Lung (tissue), 12 donors: ENCODE results near the gene CACNB4. TPM values are rescaled to one million over a fixed set of nuclear protein-coding genes. Genes with fewer than 3 reads are reported as not detected.

Source experiments
- ATAC-seq: fragments of 200-7000 bp; cut with Tn5 transposase; one replicate; pipeline ENCODE4 v1.9.1; 2020; ENCODE audit warnings: moderate number of reproducible peaks; ENCODE audit not compliant: insufficient read depth, low FRiP score
- DNase-seq, 3 donors: peaks; one replicate each; pipeline ENCODE4 v3.0.0-alpha.2; 2013 to 2017
- H3K27ac ChIP-seq, 2 donors: one replicate each; pipeline ENCODE4 v1.5.1; 2013; ENCODE audit warnings: mild to moderate bottlenecking in 2 of 2, moderate library complexity in 2 of 2, control low read depth in 1 of 2, inconsistent platforms in 1 of 2, low read depth in 1 of 2, low read length in 1 of 2
- H3K27me3 ChIP-seq, 3 donors: one replicate each; pipeline ENCODE4 v1.5.1; 2013; ENCODE audit warnings: low read length in 2 of 3; ENCODE audit not compliant: control insufficient read depth in 3 of 3, insufficient read depth in 3 of 3
- H3K36me3 ChIP-seq, 4 donors: one replicate each; pipeline ENCODE4 v1.5.1; 2013; ENCODE audit warnings: low read length in 4 of 4, mild to moderate bottlenecking in 1 of 4, moderate library complexity in 1 of 4; ENCODE audit not compliant: control insufficient read depth in 4 of 4, insufficient read depth in 4 of 4
- H3K4me1 ChIP-seq, 5 donors: one replicate each; pipeline ENCODE4 v1.5.1; 2013; ENCODE audit warnings: low read length in 5 of 5, mild to moderate bottlenecking in 2 of 5, moderate library complexity in 1 of 5; ENCODE audit not compliant: control insufficient read depth in 5 of 5, insufficient read depth in 5 of 5
- H3K4me3 ChIP-seq: one replicate; pipeline ENCODE4 v1.5.1; 2013; ENCODE audit warnings: mild to moderate bottlenecking, control low read depth, moderate library complexity
- H3K9ac ChIP-seq, 2 donors: one replicate each; pipeline ENCODE4 v1.5.1; 2013; ENCODE audit warnings: low read length in 2 of 2, control low read depth in 1 of 2; ENCODE audit not compliant: insufficient read depth in 1 of 2
- H3K9me3 ChIP-seq, 4 donors: one replicate each; pipeline ENCODE4 v1.5.1; 2013; ENCODE audit warnings: low read length in 3 of 4, mild to moderate bottlenecking in 1 of 4, moderate library complexity in 1 of 4; ENCODE audit not compliant: control insufficient read depth in 4 of 4, insufficient read depth in 3 of 4
- CTCF ChIP-seq: IDR thresholded peaks from 2 replicates; pipeline ENCODE4 v1.5.1; 2012; ENCODE audit warnings: mild to moderate bottlenecking; ENCODE audit errors: control extremely low read depth, extremely low read depth
- WGBS, 2 donors: extraction: QIAGEN DNeasy Blood & Tissue Kit; methylation state at CpG; one replicate each; pipeline ENCODE4 v1.1.7; 2013; 5-methylcytosine and 5-hydroxymethylcytosine counted together
- polyA plus RNA-seq, 2 donors: library from polyadenylated mRNA; stranded (reverse); fragments of 200-250 nt; gene quantifications; one replicate each; pipeline ENCODE4 v1.2.1, GENCODE V29; 2013
- total RNA-seq, 2 donors: library from RNA; depleted of rRNA in 1 of 2; stranded (reverse); fragments of >200 nt in 1 of 2; gene quantifications; one replicate each; pipeline ENCODE4 v1.2.1, GENCODE V29; 2014 to 2021
- donor health status: control.
- donor health status: control.
- donor health status: Bipolar disorder and iron deficiency.
- donor health status: healthy.
- donor health status: DM: yes; HTN: yes; CAD: no.

Gene CACNB4
- total and polyA plus RNA-seq, 4 donors: 0.57 to 10.9 (median 5.5) TPM

- Histone ChIP-seq H3K27ac (no peak overlapping the region), H3K27me3 (no peaks in the 10 kb centered on the region), H3K4me1 (peaks cover 0 to 6% (median 2%) of the 10 kb centered on the region in 5 donors), H3K4me3 (no peak overlapping the region), H3K9me3 (no peaks in the 10 kb centered on the region), H3K9ac (no peak overlapping the region), H3K36me3 (no peaks in the 10 kb centered on the region)
- no peak for TF ChIP-seq CTCF
- no peak for ATAC-seq
- DNase-seq: no peak
- WGBS, 2 donors: 67 to 87% methylated on average over 3 of the region's 3 CpGs
These were observed 245.6 kb downstream of the CACNB4 start for GRCh38 chr2:151853070-151853758.

GRCh38 chr2:151852260-151853069 lies 246.4 kb downstream of the CACNB4 start:
- TF ChIP-seq CTCF: no peak
- DNase-seq (no peak), ATAC-seq (no peak)
- Histone ChIP-seq H3K9me3 (no peaks in the 10 kb centered on the region), H3K4me3 (no peak overlapping the region), H3K9ac (no peak overlapping the region), H3K36me3 (no peaks in the 10 kb centered on the region), H3K27me3 (no peaks in the 10 kb centered on the region), H3K27ac (no peak overlapping the region), H3K4me1 (peaks cover 0 to 6% (median 2%) of the 10 kb centered on the region in 5 donors)
- WGBS, 2 donors: 80 to 92% methylated on average over 6 of the region's 6 CpGs

GRCh38 chr2:151851761-151852160 lies 247.1 kb downstream of the CACNB4 start:
- DNase-seq: no peak
- Histone ChIP-seq H3K9me3 (no peaks in the 10 kb centered on the region), H3K27me3 (no peaks in the 10 kb centered on the region), H3K4me3 (no peak overlapping the region), H3K9ac (no peak overlapping the region), H3K36me3 (no peaks in the 10 kb centered on the region), H3K27ac (no peak overlapping the region), H3K4me1 (peaks cover 0 to 6% (median 2%) of the 10 kb centered on the region in 5 donors)
- WGBS, 2 donors: 83 to 86% methylated on average over 3 of the region's 3 CpGs
- no peak for ATAC-seq
- no peak for TF ChIP-seq CTCF
